Renal cortex interstitium (tissue), 11 donors: Measurements from ENCODE around the gene B4GAT1. TPM values are rescaled to one million over a fixed set of nuclear protein-coding genes. Genes with fewer than 3 reads are reported as not detected.
A peak's percentile ranks its signal among the peaks of the same experiment; 100 is the strongest.
"Not testable (repeated sequence)": the region's sequence is repeated elsewhere in the genome, so short reads cannot be mapped to it uniquely, and the experiment has no call there.

Source experiments
- DNase-seq, 11 donors: peaks; one replicate each; pipeline ENCODE4 v3.0.0-alpha.2; 2013; ENCODE audit warnings: low read depth in 9 of 11, low spot score in 4 of 11; ENCODE audit errors: extremely low read depth in 1 of 11
- polyA plus RNA-seq, 3 donors: library from polyadenylated mRNA; unstranded; fragments of 120-200 nt; gene quantifications; one replicate each; pipeline ENCODE4 v1.2.1, GENCODE V29; 2013; ENCODE audit not compliant: insufficient read length in 3 of 3

The B4GAT1 gene
- polyA plus RNA-seq, 3 donors: 47.9 to 56.7 (median 51.3) TPM

DNA sequence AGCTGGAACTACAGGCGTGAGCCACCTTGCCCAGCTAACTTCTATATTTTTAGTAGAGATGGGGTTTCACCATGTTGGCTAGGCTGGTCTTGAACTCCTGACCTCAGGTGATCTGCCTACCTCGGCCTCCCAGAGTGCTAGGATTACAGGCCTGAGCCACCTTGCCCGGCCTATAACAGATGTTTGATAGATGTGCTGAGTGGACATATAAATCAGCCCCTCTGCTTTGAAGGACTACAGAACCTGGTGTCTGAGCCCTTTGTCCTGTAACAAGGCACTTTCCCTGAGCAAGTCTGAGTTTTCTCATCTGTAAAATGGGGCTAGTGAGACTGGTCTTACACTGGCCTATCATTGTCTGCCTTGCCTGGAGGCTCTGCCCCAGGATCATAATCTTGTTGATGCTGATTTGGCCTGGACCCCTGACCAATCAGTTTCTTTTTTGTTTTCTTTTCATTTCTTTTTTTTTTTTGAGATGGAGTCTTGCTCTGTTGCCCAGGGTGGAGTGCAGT lies 18.2 kb downstream of the B4GAT1 start:
- DNase-seq: no peak

DNA sequence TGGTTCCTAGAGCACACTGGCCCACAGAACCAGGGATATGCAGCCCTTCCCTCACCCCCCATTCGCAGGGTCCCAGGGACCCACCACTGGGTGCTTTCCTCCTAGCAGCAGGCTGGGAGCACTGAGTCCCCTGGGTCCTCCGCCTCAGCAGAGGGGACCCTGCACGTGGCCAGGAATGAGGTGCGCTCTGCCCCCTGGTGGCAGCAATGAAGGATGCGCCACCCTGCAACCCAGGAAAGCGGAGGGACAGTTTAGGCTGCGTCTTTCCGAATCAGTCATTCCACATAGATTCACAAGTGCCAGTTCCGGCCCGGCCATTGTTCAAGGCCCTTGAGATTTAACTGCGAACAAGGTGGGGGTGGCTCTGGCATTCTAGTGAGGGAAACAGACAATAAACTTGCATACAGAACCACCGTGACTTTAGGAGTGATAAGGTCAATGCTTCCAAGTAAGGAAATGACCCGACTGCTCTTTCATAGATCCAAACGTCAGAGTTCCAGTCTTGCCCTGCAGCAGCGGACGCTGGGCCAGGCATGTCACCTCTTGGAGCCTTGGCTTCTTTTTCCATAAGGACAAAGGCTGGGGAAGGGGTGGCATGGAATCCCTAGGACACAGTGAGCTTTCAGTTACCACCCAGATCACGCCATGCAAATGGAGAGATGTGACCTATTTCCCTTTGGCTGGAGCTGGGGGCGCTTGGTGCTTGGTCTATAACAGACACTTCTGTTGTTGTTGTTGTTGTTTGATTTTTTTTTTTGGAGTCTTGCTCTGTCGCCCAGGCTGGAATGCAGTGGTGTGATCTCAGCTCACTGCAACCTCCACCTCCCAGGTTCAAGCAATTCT lies 18.9 kb downstream of the B4GAT1 start:
- DNase-seq: peak in 4 of 11 donors; percentile 62 to 72 (median 68)

DNA sequence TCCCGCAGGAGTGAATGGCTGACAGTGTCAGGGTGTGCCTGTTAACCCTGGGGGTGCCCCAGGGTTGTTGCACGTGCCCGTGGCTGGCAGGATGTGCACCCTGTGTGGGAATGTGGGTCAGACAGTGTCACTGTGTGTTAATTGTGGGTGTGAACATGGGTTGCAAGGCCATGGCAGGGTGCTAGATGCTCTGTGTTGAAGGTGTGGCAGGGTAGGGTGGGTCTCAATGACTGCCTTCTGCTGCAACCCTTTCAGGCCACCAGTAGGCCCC lies 19.5 kb downstream of the B4GAT1 start:
- DNase-seq: no peak

DNA sequence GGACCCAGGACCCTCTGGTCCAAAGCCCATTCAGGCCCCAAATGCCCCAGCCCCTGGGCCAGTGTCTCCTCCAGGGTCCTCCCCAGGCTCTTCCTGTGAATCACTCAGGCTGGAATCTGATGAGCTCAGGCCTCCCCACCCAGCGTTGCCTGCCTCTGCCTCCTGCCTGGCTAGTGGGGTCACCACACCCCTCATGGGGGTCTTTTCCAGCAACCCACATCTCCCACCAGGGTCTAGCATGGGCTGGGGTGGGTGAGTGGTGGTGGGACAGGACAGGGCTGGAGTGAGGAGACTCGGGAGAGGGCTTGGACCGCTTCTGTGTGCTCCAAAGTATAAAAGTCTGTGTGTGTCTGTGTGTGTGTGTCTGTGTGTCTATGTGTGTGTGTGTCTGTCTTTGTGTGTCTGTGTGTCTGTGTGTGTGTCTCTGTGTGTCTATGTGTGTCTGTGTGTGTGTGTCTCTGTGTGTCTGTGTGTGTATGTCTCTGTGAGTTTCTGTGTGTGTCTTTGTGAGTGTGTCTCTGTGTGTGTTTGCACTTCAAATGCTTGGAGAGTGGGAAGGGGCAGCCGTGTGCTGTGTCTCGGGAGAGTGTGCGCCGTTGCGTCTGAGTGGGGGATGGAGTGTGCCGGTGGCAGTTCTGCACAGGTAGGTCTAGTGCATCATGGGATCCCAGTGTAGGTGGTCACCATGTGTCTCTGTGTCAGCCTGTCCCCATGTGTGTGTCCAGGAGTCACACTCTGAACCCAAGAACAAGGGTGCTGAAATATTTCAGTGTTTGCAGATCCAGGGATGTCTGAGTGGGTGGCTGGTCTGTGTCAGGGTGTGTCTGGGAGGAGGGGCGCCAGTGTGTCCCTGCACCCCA lies 20.0 kb downstream of the B4GAT1 start:
- DNase-seq: no peak

DNA sequence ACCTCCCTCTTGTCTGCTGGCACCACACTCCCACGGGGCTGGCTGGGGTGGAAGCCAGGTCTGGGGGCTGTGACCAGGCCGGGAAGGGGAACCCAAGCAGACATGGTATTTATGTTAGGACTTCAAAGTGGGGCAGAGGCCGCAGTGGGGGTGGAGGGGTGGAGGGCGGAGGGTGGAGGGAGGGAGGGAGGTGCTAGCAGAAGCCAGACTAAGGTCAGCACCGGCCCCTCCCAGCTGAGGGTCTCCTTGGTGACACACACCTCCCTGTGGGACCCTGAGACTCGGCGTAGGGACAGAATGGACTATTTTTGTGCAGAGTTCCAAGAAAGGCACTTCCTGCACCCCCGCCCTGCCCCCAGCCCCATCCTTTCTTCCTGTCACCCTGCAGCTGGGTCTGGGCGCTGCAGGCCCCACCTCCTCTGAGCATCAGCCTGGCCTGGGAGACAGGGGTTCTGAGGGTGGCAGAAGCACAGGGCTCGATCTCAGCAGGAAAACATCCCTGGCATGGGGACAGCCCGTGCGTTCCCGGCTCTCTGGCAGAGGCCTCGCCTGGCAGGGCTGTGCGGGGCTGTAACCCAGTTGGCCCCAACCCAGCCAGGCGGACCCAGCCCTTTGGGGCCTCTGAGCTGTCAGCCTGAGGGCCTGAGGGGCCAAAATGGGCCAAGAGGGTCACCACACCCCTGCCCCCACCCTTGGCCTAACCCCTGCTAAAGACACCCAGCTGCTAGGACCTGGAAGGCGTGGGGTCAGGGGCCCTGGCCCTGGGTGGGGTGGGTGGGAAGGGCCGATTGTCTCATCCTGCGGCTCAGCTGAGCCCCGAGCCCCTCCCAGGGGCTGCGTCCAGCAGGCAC lies 20.9 kb downstream of the B4GAT1 start:
- DNase-seq: no peak

DNA sequence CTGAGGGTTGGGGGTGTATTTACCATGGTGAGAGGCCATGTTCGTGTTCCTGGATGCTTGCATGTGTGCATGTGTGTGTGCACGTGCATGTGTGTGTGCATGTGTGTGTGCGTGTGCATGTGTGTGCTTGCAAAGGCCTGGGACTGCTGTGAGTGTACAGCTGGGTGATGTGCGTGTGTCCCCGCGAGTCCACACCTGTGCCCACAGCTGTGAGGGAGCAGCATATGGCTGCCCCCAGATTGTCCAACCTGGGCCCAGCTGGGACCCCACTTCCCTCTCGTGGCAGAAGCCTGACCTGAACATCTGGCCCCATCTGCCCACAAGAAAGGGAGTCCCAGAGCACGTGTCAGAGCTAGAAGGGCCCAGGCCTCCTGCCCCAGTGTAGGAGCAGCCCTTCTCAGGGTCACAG lies 22.2 kb downstream of the B4GAT1 start:
- no peak for DNase-seq

DNA sequence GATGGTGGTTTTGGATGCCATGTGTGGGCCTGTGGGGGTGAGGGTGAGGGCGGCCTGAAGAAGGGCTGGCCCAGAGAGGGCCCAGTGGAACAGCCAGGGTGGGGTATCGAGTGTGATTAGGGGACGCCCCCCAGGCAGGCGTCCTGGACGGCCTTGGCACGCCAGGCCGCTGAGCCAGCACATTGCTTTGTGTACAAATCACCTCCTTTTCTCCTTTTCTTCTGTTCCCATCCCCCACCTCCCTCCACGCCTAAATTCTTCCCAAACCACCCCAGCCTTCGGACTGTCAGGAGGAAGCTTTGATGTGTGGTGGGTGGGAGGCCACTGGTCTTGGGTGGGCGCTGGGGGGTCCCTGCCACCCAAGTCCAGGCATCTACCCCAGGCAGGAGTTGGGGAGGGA lies 22.8 kb downstream of the B4GAT1 start:
- no peak for DNase-seq

DNA sequence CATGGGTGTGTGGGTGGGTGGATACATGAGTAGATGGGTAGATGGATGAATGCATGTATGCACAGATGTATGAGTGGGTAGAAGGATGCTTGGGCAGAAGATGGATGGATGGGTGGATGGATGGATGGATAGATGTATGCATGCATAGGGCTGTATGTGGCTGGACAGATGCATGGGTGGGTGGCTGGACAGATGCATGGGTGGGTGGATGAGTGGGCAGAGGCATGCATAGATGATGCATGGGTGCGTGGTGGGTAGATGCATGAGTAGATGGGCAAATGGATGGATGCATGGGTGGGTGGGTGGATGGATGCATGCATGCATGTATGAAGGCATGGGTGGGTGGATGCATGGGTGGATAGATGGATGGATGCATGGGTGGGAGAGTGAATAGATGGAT lies 23.7 kb downstream of the B4GAT1 start:
- DNase-seq: no peak

DNA sequence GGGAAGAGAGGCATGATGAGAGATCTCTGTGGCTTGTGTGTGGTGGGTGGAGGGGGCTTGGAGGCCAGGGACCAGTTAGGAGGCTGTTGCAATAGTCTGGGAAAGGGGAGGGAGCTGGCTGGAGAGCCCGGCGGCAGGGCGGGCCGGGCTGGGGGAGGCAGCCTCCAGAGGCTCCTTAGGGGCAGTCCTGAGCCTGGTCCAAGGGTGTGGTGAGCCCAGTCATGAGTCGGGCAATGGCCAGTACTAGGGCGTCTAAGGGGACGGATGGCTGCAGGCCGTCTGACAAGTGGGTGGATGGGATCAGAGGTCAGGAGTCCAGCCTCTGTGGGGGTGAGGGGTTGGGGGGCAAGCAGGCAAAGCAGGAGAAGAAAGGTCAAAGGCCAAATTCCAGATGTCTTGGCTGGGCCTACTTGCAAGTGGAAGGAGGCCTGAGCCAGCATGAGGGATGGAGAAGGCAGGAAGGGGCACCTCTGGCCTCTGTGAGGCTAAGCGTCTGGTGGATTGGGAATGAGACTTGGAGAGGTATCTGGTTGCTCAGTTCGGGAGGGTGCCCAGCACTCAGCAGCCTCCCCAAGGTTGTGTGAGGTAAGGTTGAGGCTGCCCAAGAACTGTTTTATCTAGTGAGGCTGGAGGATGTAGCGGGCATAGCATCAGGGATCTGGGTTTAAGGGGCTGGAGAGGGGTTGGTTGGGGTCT lies 24.5 kb downstream of the B4GAT1 start:
- DNase-seq: no peak

DNA sequence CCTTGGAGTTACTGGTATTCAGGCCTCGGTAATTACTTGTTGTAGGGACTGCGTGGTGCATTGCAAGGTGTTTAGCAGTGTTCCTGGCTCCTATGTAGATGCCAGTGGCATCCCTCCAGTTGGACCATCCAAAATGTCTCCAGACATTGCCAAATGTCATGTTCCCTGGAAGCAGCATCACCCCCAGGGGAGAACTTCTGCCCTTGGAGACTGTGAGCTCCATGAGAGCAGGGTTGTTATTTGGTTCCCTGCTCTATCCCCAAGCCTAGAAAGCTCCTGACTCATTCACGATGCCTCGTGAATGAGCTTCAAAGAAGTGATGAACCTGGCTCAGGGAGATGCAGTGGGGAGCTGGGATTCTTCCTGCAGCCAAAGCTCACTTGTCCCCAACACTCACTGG lies 25.8 kb downstream of the B4GAT1 start:
- DNase-seq: no peak

DNA sequence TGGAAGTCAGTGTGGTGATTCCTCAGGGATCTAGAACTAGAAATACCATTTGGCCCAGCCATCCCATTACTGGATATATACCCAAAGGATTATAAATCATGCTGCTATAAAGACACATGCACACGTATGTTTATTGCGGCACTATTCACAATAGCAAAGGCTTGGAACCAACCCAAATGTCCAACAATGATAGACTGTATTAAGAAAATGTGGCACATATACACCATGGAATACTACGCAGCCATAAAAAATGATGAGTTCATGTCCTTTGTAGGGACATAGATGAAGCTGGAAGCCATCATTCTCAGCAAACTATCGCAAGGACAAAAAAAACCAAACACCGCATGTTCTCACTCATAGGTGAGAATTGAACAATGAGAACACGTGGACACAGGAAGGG lies 26.7 kb downstream of the B4GAT1 start:
- DNase-seq: not testable (repeated sequence)

DNA sequence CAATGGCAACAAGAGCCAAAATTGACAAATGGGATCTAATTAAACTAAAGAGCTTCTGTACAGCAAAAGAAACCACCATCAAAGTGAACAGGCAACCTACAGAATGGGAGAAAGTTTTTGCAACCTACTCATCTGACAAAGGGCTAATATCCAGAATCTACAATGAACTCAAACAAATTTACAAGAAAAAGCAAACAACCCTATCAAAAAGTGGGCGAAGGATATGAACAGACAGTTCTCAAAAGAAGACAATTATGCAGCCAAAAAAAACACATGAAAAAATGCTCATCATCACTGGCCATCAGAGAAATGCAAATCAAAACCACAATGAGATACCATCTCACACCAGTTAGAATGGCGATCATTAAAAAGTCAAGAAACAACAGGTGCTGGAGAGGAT lies 27.1 kb downstream of the B4GAT1 start:
- DNase-seq: not testable (repeated sequence)

DNA sequence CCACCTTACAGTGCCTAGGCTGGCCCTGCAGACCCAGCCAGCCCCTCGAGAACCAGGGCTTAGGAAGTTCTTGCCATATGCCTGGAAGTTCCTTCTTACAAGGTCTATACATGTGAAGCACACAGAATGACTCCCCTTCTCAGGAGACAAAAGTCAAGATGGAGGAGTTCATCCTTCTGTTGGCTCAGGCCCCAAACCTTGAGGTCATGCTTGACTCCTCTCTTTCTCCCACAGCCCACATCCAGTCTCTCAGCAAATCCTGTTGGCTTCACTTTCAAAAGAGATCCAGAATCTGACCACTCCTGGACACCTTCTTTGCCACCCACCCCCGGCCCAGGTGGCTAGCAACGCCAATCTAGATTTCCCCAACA lies 28.8 kb downstream of the B4GAT1 start:
- no peak for DNase-seq

DNA sequence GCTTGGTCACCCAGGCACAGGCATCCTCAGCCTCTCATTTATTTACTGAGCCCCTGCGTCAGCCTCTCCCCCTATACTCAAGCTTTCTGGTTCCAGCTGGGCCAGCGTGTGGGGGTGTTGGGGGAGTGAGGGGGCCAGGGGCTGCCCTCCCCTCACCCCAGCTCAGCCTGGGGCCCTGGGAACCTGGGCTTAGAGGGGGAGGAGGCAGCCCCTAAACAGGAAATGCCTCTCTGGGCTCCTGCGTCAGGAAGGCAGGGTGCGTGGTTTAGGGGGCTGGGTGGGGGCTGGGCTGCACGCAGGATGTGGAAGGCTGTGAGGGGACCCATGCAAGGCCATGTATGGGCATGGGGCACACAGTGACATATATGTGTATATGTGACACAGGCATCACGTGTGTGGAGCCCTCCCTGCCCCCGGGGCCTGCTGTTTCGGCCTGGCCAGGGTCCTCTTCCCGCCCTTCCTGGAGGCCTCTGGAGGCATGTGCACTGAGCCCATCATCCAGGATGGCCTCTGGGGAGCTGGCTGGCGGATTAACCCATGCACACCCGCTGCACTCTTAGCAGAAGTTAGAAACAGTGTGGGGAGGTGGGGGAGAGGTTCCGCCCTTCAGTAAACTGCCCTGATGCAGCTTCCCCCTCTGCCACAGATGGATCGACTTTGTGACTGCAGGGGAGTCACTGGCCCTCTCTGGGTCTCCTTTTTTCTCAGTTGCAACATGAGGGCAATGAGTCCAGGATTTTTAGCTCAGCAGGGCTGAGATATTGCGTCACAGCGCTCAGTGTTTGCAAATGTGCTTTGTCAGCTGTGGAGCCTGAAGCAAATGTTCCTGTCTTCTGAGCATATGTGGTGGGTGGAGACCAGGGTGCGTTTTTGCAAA lies 29.5 kb downstream of the B4GAT1 start:
- DNase-seq: peak in 1 of 11 donors; percentile 59

DNA sequence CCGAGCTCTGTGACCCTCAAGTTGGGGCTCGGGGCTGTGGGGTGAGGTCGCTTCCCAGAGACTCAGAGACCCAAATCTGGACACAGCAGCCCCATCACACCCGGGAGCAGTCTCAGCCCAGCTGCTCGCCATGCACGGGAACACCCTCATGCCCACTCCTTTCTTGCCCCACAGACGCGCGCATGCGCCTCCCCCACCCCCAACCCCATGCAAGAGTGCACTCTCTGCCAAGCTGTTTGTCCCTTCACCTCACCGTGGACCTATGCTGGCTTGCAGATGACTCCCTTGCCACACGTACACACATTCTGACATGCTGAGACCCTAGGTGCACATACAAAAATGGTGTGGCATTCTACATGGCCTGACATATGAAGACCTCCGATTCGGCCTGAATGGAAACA lies 30.1 kb downstream of the B4GAT1 start:
- DNase-seq: no peak

DNA sequence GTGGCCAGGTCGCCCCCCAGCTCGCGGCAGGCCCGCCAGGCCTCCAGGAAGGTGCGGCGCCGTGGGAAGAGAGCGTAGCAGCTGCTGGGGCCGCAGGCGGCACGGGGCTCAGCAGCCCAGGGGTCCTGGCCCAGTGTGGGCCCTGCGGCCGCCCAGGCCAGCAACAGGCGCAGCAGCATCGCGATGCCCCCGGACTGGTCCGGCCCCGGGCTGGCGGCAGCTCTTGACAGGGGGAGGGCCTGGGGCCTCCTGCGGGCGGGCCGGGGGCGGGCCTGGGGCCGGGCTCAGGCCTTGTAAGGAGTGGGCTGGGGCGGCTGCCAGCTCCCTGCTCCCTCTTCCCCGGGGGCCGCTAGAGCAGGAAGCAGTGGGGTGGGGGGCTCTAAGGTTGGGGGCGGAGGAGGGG lies 30.6 kb downstream of the B4GAT1 start, which contains the start of gene CD248:
Gene CD248 (minus strand): TSS at position 196 of the 403 bp plus-strand sequence. CDS start 17 bp downstream, at position 179.
- DNase-seq: peak in 6 of 11 donors; percentile 67 to 79 (median 76)

DNA sequence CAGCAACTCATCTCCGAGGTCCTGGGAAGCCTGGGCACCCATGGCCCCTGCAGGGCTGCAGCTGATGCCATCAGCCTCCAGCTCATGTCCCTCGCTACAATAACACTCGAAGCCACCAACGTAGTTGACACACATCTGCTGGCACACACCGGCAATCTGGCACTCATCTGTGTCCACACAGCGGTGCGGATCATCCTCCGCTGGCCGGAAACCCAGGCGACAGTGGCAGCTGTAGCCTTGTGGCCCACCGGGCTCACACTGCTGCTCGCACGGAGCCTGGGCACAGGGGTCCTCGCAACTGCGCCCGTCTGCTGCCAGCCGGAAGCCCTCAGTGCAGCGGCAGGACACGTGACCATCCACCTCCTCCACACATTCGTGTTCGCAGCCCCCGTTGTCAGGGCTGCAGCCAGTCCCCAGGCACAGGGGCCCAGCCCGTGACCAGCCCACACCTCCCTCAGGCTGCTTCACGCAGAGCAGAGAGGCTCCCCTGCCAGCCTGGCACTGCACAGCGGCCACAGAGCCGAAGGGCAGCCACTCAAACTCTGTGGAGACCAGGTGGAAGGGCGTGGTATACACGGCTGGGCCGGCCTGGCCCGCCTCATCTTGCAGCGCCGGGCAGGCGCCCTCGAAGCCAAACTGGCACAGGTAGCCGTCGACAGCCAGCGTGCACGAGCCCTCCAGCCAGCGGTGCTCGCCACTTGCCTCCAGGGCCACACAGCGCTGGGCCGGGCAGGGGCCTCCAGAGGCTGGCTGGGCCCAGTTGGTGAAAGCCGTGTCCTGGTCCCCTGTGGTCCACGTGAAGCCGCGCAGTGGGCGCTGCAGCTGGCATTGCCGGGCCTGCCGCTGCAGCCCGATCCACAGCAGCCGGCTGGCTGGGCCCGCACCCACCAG lies 31.3 kb downstream of the B4GAT1 start:
- no peak for DNase-seq
